CD4-positive, alpha-beta memory T cell (primary cell): ENCODE results near the gene MED27. TPM values are rescaled to one million over a fixed set of nuclear protein-coding genes. Genes with fewer than 3 reads are reported as not detected.

ENCODE experiments used
- CTCF ChIA-PET: fragments of 350-600 bp; sonication (Branson Sonifier 250); formaldehyde crosslinking; loops from one replicate; lab custom pipeline; 2021; ENCODE audit warnings: inconsistent platforms; ENCODE audit not compliant: partially characterized antibody; lab: Charles Lee
- POLR2A ChIA-PET: fragments of 350-600 bp; sonication (Branson Sonifier 250); formaldehyde crosslinking; loops from one replicate; lab custom pipeline; 2021; ENCODE audit not compliant: partially characterized antibody; lab: Charles Lee
- DNase-seq, 5 donors: peaks; one replicate each; pipeline versions ENCODE4 v3.0.0 to v3.0.0-alpha.2; 2020 to 2022; ENCODE audit warnings: mixed read lengths in 1 of 5
- H3K27ac ChIP-seq: one replicate; pipeline ENCODE4 v1.7.0; 2013; ENCODE audit warnings: low read depth, low read length
- H3K27me3 ChIP-seq: 2 replicates; pipeline ENCODE4 v1.7.0; 2013; ENCODE audit warnings: mild to moderate bottlenecking, low read length, moderate library complexity; ENCODE audit not compliant: insufficient read depth
- H3K36me3 ChIP-seq: 2 replicates; pipeline ENCODE4 v1.7.0; 2013; ENCODE audit warnings: mild to moderate bottlenecking, low read length, moderate library complexity; ENCODE audit not compliant: insufficient read depth
- H3K4me1 ChIP-seq: 2 replicates; pipeline ENCODE4 v1.7.0; 2013; ENCODE audit warnings: mild to moderate bottlenecking, low read length, moderate library complexity; ENCODE audit not compliant: insufficient read depth
- H3K4me3 ChIP-seq, 2 donors: one replicate each; pipeline ENCODE4 v1.7.0; 2013; ENCODE audit warnings: low read length in 2 of 2, mild to moderate bottlenecking in 1 of 2
- H3K9me3 ChIP-seq, 2 donors: one replicate each; pipeline ENCODE4 v1.7.0; 2013; ENCODE audit warnings: low read length in 2 of 2, control low read depth in 1 of 2; ENCODE audit not compliant: control insufficient read depth in 1 of 2
- H3K27ac Mint-ChIP-seq, 7 donors: one replicate each; pipeline ENCODE4 v1.8.0; 2020 to 2021; ENCODE audit warnings: mixed read lengths in 7 of 7, mild to moderate bottlenecking in 6 of 7, inconsistent platforms in 3 of 7, moderate library complexity in 3 of 7
- H3K27me3 Mint-ChIP-seq, 2 donors: one replicate each; pipeline ENCODE4 v1.8.0; 2020 to 2021; ENCODE audit warnings: mixed read lengths in 2 of 2
- H3K36me3 Mint-ChIP-seq, 2 donors: one replicate each; pipeline ENCODE4 v1.8.0; 2020 to 2021; ENCODE audit warnings: mixed read lengths in 2 of 2, inconsistent platforms in 1 of 2, mild to moderate bottlenecking in 1 of 2
- H3K4me1 Mint-ChIP-seq, 4 donors: one replicate each; pipeline ENCODE4 v1.8.0; 2020 to 2021; ENCODE audit warnings: mixed read lengths in 4 of 4, mild to moderate bottlenecking in 1 of 4
- H3K4me3 Mint-ChIP-seq, 8 donors: one replicate each; pipeline ENCODE4 v1.8.0; 2020 to 2021; ENCODE audit warnings: mixed read lengths in 8 of 8, mild to moderate bottlenecking in 7 of 8, moderate library complexity in 6 of 8, inconsistent platforms in 3 of 8
- H3K9me3 Mint-ChIP-seq, 8 donors: one replicate each; pipeline ENCODE4 v1.8.0; 2020 to 2021; ENCODE audit warnings: mixed read lengths in 8 of 8, mild to moderate bottlenecking in 5 of 8, inconsistent platforms in 3 of 8, moderate library complexity in 1 of 8
- intact Hi-C: fragments of 100-400 bp; cut with micrococcal nuclease; formaldehyde crosslinking; loops from one replicate; pipeline ENCODE4 v1.15.1; 2023
- polyA plus RNA-seq, 2 donors: library from polyadenylated mRNA; unstranded; fragments of 300-500 nt; fragmentation: Illumina TruSeq; gene quantifications; one replicate each; pipeline ENCODE4 v1.2.3, GENCODE V29; 2021
- total RNA-seq, 2 experiments: library from RNA; stranded (reverse); gene quantifications; one replicate each; pipeline ENCODE4 v1.2.3, GENCODE V29; 2021

The MED27 gene
- total and polyA plus RNA-seq, 4 experiments from 2014 or later: 15.6 to 57.7 (median 29.3) TPM

DNA sequence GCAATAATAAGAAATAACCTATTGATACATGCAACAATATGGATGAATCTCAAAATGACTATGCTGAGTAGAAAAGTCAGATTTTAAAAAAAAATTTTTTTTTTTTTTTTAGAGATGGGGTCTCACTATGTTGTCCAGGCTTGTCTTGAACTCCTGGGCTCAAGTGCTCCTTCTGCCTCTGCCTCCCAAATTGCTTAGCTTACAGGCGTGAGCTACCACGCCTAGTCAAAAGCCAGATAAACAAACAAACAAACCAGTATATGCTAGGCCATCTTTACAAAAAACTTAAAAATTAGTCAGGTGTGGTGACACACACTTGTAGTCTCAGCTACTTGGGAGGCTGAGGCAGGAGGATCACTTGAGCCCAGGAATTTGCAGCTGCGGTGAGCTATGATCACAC is 79.0 kb downstream of the MED27 start:
- H3K27me3 Mint-ChIP-seq: no peaks in the 10 kb centered on the region
- CTCF ChIA-PET: no interaction called here
- H3K36me3 Mint-ChIP-seq: peaks cover 19 to 34% of the 10 kb centered on the region in 2 donors
- POLR2A ChIA-PET: interaction anchor here (0.6 kb wide), 1 partner anchor 168 kb away, joined by 3 read pairs; no protein-coding TSS in a partner anchor
- DNase-seq: no peak
- H3K9me3 Mint-ChIP-seq: peaks cover 0 to 4% (median 0%) of the 10 kb centered on the region in 8 donors
- intact Hi-C loops: no loop called here
- no peak overlapping the region for H3K27ac Mint-ChIP-seq
- no peaks in the 10 kb centered on the region for H3K36me3 ChIP-seq
- no peak overlapping the region for H3K4me3 ChIP-seq
- H3K27me3 ChIP-seq: no peaks in the 10 kb centered on the region
- H3K4me1 Mint-ChIP-seq: peaks cover 14 to 30% (median 19%) of the 10 kb centered on the region in 4 donors
- no peak overlapping the region for H3K4me3 Mint-ChIP-seq
- H3K4me1 ChIP-seq: peaks cover 6% of the 10 kb centered on the region
- no peak overlapping the region for H3K27ac ChIP-seq
- H3K9me3 ChIP-seq: no peaks in the 10 kb centered on the region

GRCh38 chr9:131999692-132000551 is 79.7 kb downstream of the MED27 start:
- H3K4me3 ChIP-seq: no peak overlapping the region
- ChIA-PET CTCF (no interaction called here), POLR2A (interaction anchor here (0.6 kb wide), 1 partner anchor 167 kb away, joined by 3 read pairs; no protein-coding TSS in a partner anchor)
- no peak for DNase-seq
- no peaks in the 10 kb centered on the region for H3K9me3 ChIP-seq
- Mint-ChIP-seq H3K4me3 (peak overlapping the region in 1 of 8 donors; percentile 13), H3K9me3 (peaks cover 0 to 4% (median 0%) of the 10 kb centered on the region in 8 donors), H3K27ac (peak overlapping the region in 2 of 7 donors; percentile 31 to 85), H3K27me3 (no peaks in the 10 kb centered on the region), H3K36me3 (peaks cover 25 to 34% of the 10 kb centered on the region in 2 donors), H3K4me1 (peaks cover 14 to 30% (median 18%) of the 10 kb centered on the region in 4 donors)
- intact Hi-C loops: no loop called here
- no peak overlapping the region for H3K27ac ChIP-seq
- no peaks in the 10 kb centered on the region for H3K27me3 ChIP-seq
- no peaks in the 10 kb centered on the region for H3K36me3 ChIP-seq
- H3K4me1 ChIP-seq: peaks cover 6% of the 10 kb centered on the region

GRCh38 chr9:131997779-131998178 is 81.9 kb downstream of the MED27 start:
- Histone ChIP-seq H3K4me1 (peaks cover 6% of the 10 kb centered on the region), H3K9me3 (no peaks in the 10 kb centered on the region), H3K27me3 (no peaks in the 10 kb centered on the region), H3K36me3 (no peaks in the 10 kb centered on the region), H3K4me3 (no peak overlapping the region), H3K27ac (no peak overlapping the region)
- intact Hi-C loops: no loop called here
- H3K4me1 Mint-ChIP-seq: peaks cover 8 to 17% (median 12%) of the 10 kb centered on the region in 4 donors
- ChIA-PET CTCF (interaction anchor here (1.4 kb wide), 1 partner anchor 235 kb away, joined by 4 read pairs; no protein-coding TSS in a partner anchor), POLR2A (no interaction called here)
- no peaks in the 10 kb centered on the region for H3K27me3 Mint-ChIP-seq
- H3K4me3 Mint-ChIP-seq: no peak overlapping the region
- H3K9me3 Mint-ChIP-seq: peaks cover 0 to 4% (median 0%) of the 10 kb centered on the region in 8 donors
- no peak overlapping the region for H3K27ac Mint-ChIP-seq
- H3K36me3 Mint-ChIP-seq: peaks cover 23 to 28% of the 10 kb centered on the region in 2 donors
- no peak for DNase-seq

GRCh38 chr9:131997076-131997475 is 82.6 kb downstream of the MED27 start:
- Mint-ChIP-seq H3K27ac (no peak overlapping the region), H3K4me3 (no peak overlapping the region)
- POLR2A ChIA-PET: no interaction called here

GRCh38 chr9:131995382-131995781 is 84.3 kb downstream of the MED27 start:
- Mint-ChIP-seq H3K4me1 (peaks cover 6 to 12% (median 8%) of the 10 kb centered on the region in 4 donors), H3K27me3 (no peaks in the 10 kb centered on the region), H3K4me3 (no peak overlapping the region), H3K36me3 (peaks cover 10 to 21% of the 10 kb centered on the region in 2 donors), H3K9me3 (no peaks in the 10 kb centered on the region), H3K27ac (no peak overlapping the region)
- no peaks in the 10 kb centered on the region for H3K9me3 ChIP-seq
- no peaks in the 10 kb centered on the region for H3K36me3 ChIP-seq
- H3K27me3 ChIP-seq: no peaks in the 10 kb centered on the region
- ChIA-PET POLR2A (no interaction called here), CTCF (no interaction called here)
- no peak for DNase-seq
- H3K27ac ChIP-seq: no peak overlapping the region
- peaks cover 6% of the 10 kb centered on the region for H3K4me1 ChIP-seq
- no peak overlapping the region for H3K4me3 ChIP-seq
- intact Hi-C loops: no loop called here

More at GRCh38 chr9:131997076-131997475, 82.6 kb downstream of the MED27 start:
- peaks cover 0 to 4% (median 0%) of the 10 kb centered on the region in 8 donors for H3K9me3 Mint-ChIP-seq
- Histone ChIP-seq H3K9me3 (no peaks in the 10 kb centered on the region), H3K4me3 (no peak overlapping the region), H3K27me3 (no peaks in the 10 kb centered on the region), H3K36me3 (no peaks in the 10 kb centered on the region), H3K27ac (no peak overlapping the region), H3K4me1 (peaks cover 6% of the 10 kb centered on the region)
- peaks cover 8 to 17% (median 12%) of the 10 kb centered on the region in 4 donors for H3K4me1 Mint-ChIP-seq
- intact Hi-C loops: no loop called here
- peaks cover 20 to 28% of the 10 kb centered on the region in 2 donors for H3K36me3 Mint-ChIP-seq
- DNase-seq: no peak
- CTCF ChIA-PET: interaction anchor here (1.4 kb wide), 1 partner anchor 234 kb away, joined by 4 read pairs; no protein-coding TSS in a partner anchor
- no peaks in the 10 kb centered on the region for H3K27me3 Mint-ChIP-seq

DNA sequence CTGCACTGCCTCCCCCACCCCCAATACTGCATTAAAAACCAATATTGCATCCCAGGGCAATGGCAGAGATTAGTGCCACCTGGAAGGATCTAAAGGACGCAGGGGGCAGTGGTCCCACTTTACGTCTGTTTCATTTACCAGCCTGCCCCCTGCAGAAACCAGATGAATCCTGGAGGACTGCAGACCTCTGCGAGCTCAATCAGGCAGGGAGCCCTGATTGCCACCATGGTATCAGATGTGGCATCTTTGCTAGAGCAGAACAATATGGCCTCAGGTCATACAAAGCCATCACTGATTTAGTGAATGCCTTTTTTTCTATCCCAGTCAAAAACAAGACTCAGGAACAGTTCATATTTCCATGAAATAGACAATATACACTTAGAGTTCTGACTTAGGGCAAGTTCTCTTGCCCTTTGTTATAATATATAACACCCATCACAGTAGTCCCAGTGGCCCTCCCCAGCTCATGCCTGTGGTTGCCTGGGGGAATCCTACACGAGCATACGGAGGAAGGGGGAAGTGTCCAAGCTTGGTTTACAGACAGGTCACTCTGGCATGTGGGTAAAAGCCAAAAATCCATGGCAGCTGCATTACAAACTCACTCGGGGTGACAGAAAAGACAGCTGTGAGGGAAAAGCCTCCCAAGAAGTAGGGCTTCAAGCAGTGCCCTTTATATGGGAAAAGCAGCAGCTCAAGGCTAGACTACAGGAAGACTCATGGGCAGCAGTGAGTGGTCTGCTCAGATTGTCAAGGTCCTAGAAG is 85.1 kb downstream of the MED27 start:
- no peaks in the 10 kb centered on the region for H3K4me1 ChIP-seq
- no peaks in the 10 kb centered on the region for H3K9me3 ChIP-seq
- Mint-ChIP-seq H3K27ac (no peak overlapping the region), H3K27me3 (no peaks in the 10 kb centered on the region), H3K36me3 (peaks cover 10 to 19% of the 10 kb centered on the region in 2 donors), H3K4me1 (peaks cover 0 to 4% (median under 1%) of the 10 kb centered on the region in 4 donors), H3K4me3 (no peak overlapping the region), H3K9me3 (no peaks in the 10 kb centered on the region)
- no peak overlapping the region for H3K4me3 ChIP-seq
- ChIA-PET CTCF (interaction anchor here (1.0 kb wide), 1 partner anchor 239 kb away, joined by 3 read pairs; no protein-coding TSS in a partner anchor), POLR2A (no interaction called here)
- no peaks in the 10 kb centered on the region for H3K36me3 ChIP-seq
- H3K27me3 ChIP-seq: no peaks in the 10 kb centered on the region
- no peak overlapping the region for H3K27ac ChIP-seq
- no peak for DNase-seq
- intact Hi-C loops: no loop called here
